A549 treated with CORT108297 at 1 μM for 4 hours (cell line): ENCODE results near the gene PPP2R1A. TPM values are rescaled to one million over a fixed set of nuclear protein-coding genes. Genes with fewer than 3 reads are reported as not detected.

ENCODE experiments used
- total RNA-seq: library from RNA; stranded (reverse); fragments of 200-300 nt; extraction: Qiagen RNA extraction; gene quantifications from 5 replicates; pipeline ENCODE4 v1.2.3, GENCODE V29; 2022

PPP2R1A gene
- 186 to 314 TPM (median 307 TPM) in 5 replicates for total RNA-seq

GRCh38 chr19:52189735-52190486 lies at the start of gene PPP2R1A:
Gene PPP2R1A (plus strand): TSS chr19:52190052. CDS start chr19:52190097, 45 bp downstream.

GRCh38 chr19:52171321-52172169 lies 18.3 kb upstream of the PPP2R1A start, which contains the start of gene ZNF836:
Gene ZNF836 (minus strand): TSS chr19:52171621. CDS start chr19:52168072, 3,549 bp downstream.

GRCh38 chr19:52269338-52270261 lies 79.7 kb downstream of the PPP2R1A start, which contains the start of gene ZNF766:
Gene ZNF766 (plus strand): TSS chr19:52269587. CDS start chr19:52269614, 27 bp downstream.

Other genes starting within 250 kb of the PPP2R1A start
- gene ZNF350, start 203.2 kb upstream of the PPP2R1A start, total RNA-seq, result 3.0 to 6.1 TPM (median 4.7 TPM) in 5 replicates
- gene ZNF615, start 181.8 kb upstream of the PPP2R1A start, total RNA-seq, result 3.1 to 4.9 TPM (median 3.9 TPM) in 5 replicates
- gene ZNF614, start 161.7 kb upstream of the PPP2R1A start, total RNA-seq, result 2.9 to 3.7 TPM (median 3.1 TPM) in 5 replicates
- 1.5 to 1.9 TPM (median 1.6 TPM) in 5 replicates for gene ZNF432, start 141.2 kb upstream of the PPP2R1A start, total RNA-seq
- gene ZNF841, start 94.3 kb upstream of the PPP2R1A start, total RNA-seq, result 1.8 to 2.7 TPM (median 2.4 TPM) in 5 replicates
- 0.61 to 1.2 TPM (median 0.68 TPM) in 5 replicates for gene ZNF616, start 50.1 kb upstream of the PPP2R1A start, total RNA-seq
- 0.68 to 1.4 TPM (median 0.82 TPM) in 5 replicates for gene ZNF836, start 18.4 kb upstream of the PPP2R1A start, total RNA-seq
- 5.6 to 12.8 TPM (median 8.5 TPM) in 5 replicates for gene ZNF766, start 79.5 kb downstream of the PPP2R1A start, total RNA-seq
- gene ZNF480, start 107.1 kb downstream of the PPP2R1A start, total RNA-seq, result 6.9 to 17.9 TPM (median 17.1 TPM) in 5 replicates
- gene ZNF610, start 146.2 kb downstream of the PPP2R1A start, total RNA-seq, result 0.08 TPM in 1 of 5 replicates, not detected in the others
- 0.55 to 1.3 TPM (median 0.70 TPM) in 5 replicates for gene ZNF880, start 179.9 kb downstream of the PPP2R1A start, total RNA-seq
- gene ZNF528, start 207.8 kb downstream of the PPP2R1A start, total RNA-seq, result 0.08 to 0.21 TPM (median 0.10 TPM) in 4 of 5 replicates, not detected in the other
- gene ZNF534, start 239.1 kb downstream of the PPP2R1A start, total RNA-seq, result not detected in 5 replicates